Measurements from ENCODE around the gene BEGAIN. TPM values are rescaled to one million over a fixed set of nuclear protein-coding genes. Genes with fewer than 3 reads are reported as not detected.
A peak's percentile ranks its signal among the peaks of the same experiment; 100 is the strongest.

Gene BEGAIN
- polyA plus RNA-seq, 1 donor, result 4.9 TPM

DNA sequence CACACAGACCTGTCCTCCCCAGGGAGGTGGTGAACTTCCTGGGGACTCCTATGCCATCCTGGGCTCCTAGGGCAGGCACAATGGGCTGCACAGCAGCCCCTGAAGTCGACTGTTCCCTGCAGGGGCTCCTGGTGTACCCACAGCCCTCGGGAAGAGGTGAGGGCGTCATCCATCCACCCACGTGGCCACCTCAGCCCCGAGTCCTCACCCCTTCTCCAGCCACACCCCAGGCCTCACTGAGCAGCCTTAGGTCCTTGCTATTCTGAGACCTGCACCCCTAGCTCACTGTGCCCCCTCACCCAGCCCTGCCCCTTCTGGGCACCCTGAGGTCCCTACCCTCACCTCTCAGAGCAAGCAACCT is 38.9 kb downstream of the BEGAIN start:
- no peak for DNase-seq

DNA sequence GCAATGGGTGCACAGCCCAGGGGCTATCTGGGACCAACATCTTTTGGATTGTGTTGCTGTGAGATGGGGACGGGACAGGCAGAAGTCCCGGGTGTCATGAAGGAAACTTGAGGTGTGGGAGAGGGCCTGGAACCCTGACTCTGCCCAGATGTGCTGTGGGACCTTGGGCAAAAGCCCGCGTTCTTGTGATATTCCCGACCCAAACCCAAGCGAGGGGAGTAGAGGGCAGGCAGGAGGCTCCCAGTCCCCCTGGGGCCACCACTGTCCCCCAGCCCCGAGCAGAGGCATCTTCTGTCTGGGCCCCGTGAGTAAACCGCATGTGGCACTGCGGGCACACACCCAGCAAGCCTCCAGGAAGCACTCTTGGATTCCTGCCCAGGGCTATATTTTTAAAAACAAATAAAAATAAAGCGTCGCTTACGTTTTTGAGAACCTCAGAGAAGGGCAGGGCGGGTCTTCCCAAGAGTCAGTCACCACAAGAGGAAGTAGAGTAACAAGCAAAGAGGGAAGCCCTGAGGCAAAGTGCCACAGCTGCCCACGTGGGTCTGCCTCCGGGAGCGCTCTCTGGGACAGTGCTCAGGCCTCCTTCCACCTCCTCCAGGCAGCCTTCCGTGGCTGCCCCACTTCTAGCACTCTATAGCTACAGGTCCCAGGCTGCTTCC is 39.5 kb downstream of the BEGAIN start:
- peak; percentile 32 for DNase-seq

DNA sequence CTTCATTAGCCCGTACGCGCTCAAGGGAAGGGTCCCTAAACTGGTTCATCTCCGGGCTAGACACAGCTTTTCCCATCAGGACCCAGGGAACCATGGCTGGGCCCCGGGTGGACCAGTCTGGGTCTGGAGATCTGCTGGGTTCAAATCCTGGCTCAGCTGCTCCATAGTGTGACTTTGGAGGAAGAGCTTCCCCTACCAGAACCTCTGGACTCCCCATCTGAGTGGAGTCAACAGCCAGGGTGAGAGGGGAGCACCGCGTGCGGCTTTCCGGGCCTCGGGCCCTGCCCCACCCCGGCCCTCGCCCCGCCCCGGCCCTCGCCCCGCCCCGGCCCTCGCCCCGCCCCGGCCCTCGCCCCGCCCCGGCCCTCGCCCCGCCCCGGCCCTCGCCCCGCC is 41.2 kb downstream of the BEGAIN start:
- peak; percentile 27 for DNase-seq

DNA sequence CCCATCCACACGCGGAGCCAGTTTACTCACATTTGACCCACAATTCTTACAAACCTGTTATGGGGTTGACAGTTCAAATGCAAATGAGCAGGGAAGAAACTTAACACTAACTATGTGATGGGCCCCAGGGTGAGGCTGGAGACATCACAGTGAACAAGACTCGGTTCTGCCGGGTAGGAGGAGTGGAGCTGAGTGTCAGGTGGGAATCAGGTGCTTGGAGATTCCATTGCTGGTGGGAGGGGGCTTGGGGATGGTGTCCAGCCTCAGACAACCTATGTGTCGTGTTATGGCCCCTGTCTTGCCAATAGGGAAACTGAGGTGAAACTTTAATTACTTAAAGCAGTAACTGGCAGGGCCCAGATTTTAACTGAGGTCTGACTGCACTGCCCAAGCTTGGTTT is 41.9 kb downstream of the BEGAIN start:
- no peak for DNase-seq

DNA sequence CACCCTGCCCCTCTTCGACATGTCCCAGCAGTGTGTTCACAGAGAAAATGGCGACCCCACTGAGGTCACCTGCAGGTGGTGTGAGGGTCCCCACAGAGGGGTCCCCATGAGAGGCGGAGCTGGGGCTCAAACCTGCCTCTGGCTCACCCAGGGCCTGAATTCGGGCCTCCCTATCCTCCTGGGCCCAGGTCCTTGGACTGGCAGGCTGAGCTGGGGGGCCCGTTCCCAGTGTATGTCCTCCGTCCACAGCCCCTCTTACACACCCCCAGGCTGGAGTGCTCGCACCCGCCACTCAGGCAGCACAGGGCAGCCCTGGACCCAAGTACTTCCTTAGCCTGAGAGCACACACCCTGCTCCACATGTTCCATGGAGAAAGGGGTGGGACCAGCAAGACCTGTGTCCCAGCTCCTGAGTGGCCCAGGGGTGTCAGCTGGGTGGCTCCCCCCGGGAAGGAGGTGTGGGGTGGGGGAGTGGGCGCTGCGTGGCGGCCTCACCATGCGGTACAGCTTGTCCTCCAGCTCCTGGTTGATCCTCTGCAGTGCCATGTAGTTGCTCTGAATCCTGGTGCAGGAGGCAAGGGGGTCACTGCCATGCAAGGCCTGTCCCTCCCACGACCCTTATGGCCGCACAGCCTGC is 42.6 kb downstream of the BEGAIN start:
- no peak for DNase-seq

DNA sequence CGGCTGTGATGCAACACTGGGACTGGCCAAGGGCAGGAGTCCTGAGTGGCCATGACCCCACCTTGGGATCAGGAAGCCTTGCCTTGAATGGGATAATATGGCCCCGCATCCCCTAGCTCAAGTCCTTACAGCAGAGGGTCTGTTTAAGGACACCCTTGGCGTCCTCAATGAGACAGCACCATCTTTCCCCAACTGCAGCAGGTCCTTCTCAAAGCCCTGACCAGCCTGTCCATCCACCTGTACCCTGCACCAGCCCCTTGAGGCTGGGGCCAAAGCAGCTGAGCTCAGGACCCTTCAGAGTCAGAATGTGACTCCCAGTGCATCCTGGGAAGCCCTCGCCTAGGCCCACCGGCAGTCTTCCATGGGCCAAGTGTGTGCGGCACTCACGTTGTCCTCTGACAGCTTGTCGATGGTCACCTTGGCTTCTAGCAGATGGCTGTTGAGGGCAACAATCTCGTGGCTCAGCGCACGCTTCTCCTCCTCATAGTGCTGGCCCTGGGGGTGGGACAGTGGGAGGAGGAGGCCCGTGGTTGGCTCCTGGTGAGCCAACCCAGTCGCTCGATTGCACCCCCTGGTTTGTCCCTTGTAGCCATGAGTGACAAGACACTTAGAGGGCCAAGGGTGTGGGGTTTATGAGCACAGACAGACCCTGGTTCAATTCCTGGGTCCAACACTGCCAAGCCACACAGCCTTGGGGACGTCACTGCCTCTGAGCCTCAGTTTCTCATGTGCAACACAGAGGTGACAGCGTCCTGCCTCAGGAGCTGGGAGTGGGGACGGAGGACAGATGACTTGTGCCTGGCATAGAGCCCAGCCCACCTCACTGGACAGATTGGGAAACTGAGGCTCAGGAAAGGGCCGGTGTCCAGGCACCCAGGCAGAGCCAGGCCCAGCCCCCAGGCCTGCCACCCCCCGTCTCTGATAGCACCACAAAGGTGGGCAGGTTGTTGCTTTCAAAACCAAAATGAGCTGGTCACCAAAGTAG is 43.5 kb downstream of the BEGAIN start:
- no peak for DNase-seq

DNA sequence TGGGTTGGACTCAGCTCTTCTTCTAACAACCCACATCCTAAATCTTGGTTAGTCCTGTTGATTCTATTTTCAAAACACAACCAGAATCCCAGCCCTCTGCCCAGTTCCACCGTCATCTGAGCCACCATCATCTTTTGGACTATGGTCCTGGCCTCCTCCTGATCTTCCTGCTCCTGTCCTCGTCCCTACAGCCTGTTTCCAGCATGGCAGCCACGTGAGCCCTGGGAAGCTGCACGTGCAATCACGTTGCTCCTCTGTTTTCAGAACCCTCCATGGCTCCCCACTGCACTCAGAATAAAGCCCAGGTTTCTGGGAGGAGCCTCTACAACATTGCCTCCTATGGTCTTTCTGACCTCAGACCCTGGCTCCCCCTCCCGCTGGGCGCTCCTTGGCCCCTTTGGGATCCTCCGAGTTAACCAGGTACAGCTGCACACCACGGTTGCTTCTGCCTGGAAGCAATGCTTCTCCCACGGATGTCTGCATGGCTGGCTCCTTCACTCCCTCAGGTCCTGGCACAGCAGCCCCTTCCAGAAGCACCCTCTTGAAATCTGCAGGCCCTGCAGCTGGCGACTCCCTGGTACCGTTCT is 44.5 kb downstream of the BEGAIN start:
- no peak for DNase-seq

DNA sequence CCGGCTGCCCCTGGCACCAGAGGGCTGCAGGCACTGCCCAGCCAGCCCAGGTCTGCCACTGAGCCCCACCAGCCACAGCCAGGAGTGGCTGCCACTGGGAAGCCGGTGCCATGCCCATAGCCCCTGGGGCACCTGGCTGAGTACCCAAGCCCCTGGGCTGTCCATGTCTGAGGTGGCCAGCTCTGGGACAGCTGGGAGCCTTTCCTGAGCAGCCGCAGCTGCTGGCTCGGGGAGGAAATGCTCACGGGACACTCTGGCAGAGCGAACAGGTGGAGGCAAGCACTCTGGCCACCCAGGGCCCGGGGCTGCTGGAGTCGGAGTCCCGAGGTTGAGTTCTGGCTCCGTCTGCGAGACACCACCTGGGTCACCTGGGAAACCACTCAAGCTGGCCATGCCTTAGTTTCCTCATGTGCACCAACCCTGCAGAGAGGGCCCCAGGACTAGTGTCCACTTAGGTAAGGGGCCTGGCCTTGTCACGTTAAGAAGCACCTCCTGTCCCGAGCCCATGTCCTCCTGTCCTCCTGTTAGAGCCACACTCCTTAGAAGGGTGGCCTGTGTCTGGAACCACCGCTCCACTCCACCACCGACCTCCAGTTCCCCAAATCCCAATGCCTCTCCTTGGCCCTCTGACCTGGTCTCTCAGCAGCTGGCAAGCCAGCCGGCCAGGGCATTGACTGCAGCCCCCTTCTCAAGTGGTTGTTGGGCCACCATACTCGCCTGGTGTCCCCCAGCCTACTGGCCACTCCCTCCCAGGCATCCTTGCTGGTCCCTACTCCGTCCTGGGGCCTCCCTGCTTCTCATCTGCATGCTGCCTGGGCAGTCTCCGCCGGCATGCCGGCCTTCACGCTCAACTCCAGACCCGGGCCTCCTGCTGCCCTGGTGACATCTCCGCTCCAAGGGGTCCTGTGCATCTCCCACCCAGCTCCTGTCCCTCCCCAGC is 45.3 kb downstream of the BEGAIN start:
- no peak for DNase-seq

DNA sequence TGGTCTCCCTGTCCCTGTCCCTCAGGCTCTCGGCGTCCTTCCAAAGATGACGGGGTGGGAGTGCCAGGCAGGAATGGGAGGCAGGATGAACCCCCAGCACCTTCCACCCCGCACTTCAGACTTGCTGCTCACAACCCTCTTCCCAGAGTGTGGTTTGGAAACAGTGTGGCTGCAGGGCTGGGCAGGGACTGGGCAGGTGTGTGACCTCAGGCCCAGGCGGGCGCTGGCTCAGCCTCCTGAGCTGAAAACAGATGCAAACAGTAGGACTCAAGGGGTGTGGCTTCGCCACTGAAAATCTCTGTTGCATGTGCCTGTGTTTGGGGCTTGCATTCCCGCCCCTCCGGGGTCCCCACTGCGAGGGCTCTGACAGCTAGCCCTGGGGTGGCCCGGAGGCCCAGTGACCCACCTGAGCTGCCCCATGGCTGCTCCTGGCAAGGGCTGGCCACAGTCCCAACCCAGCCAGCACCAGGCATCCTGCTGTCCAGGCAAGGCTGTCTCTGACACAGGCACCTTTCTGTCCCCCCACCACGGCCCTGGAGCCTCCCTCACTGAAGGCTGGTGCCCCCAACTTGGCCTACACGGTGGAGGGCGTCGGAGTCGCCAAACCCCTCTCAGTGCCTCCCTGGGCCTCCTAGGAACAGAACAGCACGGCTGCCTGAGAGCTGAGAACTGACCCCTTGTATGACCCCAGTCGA is 46.1 kb downstream of the BEGAIN start:
- no peak for DNase-seq

DNA sequence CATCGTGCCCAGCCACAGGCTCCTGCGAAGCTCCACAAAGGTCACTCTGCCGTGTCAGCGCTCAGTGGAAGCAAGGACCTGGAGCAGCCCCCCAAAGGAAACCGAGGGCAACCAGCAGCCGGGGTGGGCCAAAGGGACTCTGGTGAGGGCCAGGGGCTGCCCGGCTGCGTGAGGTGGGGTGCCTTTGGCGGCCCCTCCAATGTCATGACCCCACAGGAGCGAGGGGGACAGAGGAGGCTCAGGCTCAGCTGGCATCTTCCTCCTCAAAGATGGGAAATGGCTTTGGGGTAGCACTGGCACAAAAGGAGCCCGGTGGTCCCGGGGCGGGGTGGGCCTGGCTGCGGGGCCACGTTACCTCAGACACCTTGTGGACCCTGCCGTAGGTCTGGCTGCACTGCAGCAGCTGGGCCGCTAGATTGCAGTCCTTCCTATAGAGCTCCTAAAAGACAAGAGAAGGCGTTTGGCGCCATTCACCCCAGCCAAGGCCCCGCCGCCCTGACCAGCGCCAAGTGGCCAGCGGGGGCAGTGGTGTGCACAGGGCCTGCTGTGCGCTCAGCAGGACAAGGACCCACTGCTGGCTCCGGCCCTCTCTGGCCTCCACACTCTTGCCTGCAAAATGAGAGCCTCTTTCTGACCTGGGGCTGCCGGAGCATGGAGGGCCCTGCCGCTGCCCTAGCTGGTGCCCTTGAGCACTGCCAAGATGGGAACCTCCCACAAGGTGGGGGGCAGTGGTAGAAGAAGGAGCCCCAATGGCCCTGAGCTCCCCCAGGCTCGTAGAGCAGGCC is 46.9 kb downstream of the BEGAIN start:
- no peak for DNase-seq

DNA sequence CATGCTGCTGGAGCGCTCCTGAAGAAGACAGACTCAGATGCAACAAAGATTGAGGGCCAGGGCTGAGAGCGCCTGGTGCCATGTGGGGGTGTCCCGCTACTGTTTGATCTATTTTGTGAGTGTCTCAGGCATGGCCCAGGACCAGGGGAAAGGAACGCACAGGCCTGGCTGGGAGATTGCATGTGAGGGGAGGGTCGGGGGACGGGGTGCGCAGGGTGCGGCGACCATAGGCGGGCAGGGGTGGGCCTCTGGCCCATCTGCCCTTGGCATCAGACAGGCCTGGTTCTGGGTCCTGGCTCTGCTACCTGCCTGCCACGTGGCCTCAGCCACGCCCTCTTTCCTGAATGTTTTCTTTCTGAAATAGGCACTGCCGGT is 47.5 kb downstream of the BEGAIN start:
- no peak for DNase-seq

DNA sequence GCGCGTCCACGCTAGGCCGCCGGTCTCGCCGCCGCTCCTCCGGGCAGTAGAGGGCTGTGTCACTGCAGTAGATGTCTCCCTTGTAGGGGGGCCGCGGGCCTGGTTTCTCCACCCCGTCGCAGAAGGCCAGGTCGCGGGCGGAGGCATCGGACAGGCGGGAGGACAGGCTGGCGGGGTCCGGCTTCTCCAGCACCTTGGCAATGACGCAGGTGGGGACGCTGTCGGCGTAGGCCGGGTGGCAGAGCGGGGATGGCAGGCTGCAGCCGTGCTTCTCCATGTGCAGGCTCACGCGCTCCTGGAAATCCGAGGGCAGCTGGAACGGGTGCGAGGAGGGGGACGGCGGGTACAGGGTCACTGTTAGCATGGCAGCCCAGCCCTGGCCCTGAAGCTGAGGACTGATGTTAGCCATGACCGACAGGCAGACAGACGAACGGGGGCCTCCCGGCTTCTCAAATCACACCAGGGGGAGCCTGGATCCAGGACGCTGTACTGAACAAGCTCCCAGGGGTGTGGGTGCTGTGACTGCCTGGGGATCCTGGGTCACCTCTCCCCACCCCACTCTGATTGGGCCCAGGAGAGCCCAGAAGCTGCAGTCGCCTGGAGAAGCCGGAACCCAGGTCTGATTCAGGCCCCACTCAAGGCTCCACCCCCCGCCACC is 48.1 kb downstream of the BEGAIN start:
- no peak for DNase-seq

DNA sequence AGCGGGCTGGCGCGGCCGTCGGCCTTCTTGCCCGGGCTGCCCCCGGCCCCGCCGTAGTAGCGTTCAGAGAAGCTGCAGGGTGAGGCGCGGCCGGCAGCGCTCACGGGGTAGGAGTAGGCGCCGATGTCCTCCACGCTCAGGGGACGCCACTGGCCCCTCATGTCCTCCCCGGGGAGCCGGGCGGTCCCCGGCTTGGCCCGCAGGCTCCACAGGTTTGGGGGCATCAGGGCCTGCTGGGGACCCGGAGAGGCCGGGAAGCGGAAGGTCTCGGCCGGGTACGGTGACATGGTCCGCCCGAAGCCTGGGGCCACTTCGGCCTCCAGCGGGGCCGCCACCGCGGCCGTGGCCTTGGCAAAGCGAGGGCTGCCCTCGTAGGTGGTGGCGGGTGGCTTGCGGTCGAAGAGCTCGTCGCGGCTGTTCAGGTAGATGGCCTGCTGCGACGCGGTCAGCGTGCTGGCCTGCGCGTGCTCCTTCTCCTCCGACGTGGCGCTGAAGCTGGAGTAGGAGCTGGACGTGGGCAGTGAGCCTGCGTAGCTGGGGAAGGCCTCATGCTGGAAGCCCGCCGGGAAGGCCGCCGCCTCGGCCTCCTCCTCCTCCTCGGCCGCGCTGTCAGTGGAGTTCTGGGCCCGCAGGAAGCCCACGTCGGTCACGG is 48.7 kb downstream of the BEGAIN start:
- no peak for DNase-seq

DNA sequence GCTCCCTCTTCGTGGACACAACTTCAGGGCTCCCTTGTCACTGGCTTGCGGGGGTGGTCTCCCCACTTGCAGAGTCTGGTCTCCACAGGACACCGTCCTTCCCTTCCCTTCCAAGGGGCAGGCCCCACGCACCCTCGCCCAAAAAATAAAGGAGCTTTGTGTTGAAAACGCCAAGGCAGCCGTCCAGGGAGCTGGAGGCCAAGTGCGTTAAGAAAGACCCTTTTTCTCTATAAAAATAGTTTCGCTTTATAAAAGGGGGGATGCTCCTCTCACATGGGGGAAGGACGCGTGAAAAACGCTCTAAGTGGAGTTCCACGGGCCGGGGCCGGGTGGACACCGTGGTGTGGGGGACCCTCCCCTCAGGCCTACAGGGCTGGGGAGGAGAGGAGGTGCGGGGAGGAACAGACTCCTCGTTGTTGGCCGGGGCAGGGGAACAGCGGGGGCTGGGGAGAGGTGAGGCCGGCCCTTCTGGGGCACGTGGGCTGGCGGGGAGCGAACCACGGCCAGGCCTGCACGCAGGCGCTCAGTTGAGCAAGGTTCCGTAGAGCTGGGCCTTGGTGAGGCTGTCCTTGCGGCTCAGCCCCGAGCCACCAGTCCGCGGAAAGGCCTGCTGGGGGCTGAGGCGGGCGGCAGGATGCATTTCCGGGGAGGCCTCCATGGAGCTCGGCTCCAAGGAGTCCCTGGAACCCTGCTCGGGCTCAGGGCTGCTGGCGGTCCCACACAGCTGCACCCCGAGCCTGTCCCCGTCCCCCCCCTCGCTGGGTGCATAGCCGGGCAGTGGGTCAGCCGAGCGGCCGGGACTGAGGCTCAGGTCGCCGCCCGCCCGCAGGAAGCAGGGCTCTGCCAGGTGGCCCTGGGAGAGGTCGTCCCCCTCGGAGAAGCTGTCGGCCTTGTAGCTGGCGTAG is 49.5 kb downstream of the BEGAIN start:
- no peak for DNase-seq

DNA sequence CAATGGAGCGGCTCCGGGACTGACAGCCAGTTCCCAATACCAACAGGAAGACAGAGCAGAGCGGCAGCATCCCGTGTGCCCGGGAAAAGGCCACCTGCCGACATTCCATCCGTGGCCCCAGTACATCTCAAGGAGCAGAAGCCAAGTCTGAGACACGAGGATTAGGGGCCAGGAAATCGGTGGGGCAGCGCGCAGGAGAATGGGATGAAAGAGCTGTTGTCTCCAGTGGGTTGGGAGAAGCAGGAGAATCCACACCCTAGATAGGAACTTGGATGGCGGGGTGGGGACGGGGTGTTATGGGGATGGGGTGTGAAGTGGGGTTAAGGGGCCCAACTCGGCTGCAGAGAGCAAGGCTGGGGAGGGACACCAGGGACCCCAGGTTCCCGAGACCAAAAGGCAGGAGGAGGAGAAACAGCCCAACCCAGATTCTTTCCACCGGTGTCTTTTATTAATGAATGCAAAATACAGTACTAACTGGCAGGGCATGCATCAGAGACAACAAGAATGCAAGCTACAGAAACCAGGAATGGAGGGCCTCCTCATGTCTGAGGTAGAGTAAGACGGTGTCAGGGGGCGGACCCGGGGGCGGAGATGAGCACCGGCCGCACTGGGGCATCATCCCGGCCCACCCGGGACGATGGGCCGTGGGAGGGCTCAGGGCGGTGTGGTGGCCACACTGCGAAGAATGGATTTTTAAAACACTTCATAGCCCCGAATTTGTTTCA is 50.3 kb downstream of the BEGAIN start:
- no peak for DNase-seq

DNA sequence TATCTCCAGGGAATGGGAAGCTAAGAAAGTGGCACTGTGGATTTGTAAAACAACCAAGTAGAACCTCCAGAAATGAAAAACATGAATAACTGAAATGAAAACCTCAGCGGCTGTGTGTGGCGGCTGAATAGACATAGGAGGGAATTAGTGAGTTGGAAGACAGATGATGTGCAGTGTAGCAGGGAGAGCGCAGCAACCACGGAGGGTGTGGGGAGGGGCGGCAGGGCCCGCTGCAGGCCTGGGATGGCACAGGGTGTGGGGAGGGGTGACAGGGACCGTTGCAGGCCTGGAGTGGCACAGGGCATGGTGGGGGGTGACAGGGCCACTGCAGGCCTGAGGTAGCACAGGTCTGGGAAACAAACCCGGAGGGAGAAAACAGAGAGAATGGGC is 51.1 kb downstream of the BEGAIN start:
- DNase-seq, result no peak

DNA sequence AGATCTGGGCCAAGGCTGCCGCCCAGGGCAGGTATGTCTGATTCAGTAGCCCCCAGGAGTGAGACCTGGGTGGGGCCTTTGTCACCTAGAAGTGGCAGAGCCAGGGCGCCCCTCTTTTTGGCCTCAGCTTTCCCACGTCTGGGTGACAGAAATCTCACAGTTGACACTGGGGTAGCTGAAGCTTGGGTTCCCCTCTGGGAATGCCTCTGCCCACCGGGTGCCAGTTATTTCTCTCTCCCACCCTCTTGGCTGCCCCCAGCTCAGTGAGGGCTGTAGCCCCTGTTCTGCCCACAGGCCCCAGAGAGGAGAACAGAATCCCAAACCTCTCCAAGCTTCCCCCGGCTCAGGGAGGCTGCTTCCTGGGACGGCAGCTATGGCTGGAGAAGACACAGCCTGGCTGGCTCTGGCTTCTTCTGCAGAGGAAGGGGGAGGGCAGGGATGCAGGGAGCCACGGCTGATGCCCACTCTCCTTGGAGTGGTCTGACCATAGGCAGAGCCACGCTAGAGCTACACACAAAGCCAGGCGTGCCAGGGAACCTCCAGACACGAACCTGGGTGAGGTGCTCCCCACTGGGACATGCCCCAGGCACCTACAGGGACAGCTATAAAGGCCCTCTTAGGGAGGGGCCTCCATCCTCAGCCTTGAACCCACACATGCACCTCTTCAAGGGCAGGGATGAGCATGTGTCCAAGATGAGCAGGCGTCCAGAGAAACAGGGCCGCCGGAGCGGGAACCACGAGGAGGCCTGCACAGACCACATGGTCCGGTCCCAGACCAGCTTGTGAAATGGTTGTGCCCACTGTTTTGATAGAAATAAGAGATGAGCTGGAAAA is 51.7 kb downstream of the BEGAIN start:
- DNase-seq, result no peak

All from hindlimb muscle (tissue), 1 donor.